NCI-H2029 treated with DMSO at 0.1 percent for 48 hours (cell line): ENCODE results near the gene SPAG8.

Experiments
- DNase-seq: peaks from one replicate; lab custom pipeline; 2025; lab: John Stamatoyannopoulos, UW

SPAG8 gene

DNA sequence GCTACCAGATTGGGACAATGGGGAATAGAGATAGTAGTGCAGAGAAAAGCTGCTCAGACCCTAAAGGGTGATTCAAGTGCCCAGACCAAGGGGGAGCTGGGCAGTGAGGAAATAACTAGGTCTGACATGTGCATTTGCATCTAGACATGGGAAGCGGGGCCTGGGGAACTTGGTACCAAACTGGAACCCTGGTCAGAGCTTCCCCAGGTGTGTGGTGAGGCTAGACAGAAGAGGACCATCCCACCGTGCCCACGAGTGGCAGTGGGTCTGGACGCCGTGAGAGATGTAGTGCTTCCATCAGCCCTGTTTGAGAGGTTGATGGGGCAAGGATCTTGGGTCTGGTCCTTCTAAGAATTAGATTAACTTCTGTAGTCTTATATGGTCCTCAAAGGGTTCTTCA lies 24.5 kb upstream of the SPAG8 start:
- DNase-seq = no peak

DNA sequence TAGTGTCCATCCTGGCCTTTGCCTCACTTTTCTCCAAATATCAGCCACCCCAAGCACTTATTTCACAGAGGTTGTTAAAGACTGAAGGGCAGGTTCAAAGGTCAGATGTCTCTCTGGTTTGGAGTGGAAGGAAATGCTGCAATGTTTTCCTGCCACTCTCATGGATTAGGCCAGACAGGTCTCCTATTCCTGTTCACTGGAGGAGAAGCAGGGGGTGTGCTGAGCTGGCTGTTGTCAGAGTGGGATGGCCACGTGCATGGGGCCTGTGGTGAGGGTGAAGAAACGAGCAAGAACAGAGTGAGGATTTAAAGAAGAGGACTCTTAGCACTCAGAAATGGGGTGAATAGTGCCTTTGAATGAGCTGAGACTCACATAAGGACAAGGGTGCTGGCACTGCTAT lies 23.7 kb upstream of the SPAG8 start:
- no peak for DNase-seq

DNA sequence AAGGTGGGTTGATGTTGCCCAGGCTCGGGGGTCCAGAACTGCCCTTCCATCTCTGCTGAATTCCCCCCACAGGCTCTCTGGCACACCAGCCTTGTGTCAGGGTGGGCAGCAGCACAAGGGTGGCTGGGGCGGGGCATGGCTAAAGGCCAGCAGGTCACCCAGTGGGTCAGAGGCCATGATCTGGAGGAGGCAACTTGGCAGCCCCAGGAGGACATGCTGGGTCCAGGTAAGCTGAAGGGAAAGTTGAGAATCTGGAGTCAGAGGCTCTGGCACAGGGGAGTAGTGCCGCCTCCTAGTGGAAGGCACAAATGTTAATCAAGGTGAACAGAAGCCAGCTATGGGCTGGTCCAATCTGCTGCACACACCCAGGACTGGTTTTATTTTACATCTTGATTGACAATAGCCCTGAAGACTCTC lies 23.2 kb upstream of the SPAG8 start:
- no peak for DNase-seq

DNA sequence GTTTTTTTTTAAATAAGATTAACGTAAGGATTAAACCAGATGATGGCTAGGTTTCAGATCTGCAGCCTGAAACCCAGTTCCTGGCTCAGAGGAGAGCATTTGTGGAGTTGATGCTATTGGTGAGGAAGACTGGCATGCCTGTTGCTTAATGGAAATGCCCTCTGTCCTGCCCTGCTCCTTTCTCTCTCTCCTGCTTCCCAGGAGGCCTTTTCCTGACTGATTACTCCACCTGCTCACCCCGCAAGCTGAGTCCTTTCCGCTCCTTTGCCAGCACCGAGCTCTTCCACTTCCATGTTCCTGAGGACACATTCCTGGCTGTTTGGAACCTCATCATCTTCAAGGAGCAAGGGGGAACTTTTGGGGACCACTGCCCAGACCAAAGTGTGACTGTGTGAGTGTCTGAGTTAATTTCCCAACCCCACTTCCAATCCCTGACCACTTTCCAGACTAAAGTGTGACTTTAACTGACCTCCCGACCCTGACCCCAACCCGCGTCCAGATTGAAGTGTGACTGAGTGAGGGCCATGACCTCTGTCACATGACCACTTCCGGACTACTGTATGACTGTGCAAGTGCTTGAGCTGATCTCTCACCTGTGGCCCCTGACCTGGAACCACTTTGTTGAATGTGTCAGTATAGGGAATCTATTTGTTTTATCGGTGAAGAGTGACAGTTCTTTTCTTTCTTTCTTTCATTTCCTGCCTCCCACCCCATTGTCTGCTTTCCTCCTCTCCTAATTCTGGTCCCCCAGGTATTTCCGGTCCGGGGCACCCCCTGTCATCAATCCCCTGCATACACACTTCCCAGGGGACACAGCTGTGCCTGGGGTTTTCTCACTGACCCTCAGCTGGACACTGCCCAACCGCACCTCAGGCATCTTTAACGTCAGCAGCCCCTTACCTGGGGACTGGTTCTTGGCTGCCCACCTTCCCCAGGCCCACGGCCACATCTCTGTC lies 22.5 kb upstream of the SPAG8 start:
- no peak for DNase-seq

DNA sequence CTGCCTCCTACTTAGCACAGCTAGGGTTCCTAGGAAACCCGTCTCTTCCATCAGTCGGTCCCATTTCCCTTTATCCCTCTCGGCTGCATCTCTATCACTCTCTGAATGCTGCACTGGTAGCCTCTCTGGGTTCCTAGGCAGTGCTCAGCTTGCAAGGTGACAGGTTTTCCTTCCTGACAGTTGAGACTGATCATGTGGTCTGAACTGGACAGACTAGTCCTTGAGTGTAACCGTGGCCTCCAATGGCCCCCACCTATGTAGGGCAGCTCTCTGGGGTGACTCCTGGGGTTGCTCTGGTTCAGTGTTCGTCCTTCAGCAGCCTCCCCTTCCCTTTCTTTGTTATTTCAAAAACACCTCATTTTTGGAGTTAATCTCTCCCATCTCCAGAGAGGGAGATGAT lies 20.8 kb upstream of the SPAG8 start:
- no peak for DNase-seq

DNA sequence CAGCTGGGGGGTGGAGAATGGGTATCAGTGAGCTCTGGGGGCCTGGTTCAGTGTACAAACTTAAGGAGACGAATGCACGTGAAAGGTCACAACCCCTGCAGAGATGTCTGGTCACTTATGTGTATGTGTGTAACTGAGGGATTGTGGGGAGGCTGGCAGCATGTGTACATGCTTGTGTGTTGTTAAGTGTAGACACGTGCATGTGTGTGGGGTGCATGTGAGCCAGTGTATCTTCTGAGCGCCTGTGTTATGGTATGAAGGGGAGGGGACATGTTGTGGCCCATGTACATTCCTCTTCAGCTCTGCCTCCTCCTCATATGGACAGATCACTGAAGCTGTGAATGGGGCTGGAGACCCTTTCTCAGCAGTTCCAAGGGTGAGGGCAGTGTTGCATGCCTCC lies 19.0 kb upstream of the SPAG8 start:
- no peak for DNase-seq

DNA sequence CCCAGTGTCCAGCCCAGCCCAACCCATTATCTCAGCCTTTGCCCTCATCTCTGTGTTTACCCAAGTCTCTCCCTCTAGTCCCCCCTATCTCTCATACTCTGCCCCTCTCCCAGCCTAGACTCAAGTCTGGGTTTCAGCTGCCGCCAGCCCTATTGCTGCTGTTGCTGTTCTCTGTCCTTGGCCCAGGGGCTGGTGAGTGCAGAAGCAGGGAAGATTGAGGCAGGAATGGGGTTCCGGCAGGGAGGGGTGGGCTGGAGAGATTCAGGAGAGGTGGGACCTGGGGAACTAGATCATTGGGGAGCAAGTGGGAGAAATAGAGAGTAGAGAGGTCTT lies 17.7 kb upstream of the SPAG8 start:
- no peak for DNase-seq

DNA sequence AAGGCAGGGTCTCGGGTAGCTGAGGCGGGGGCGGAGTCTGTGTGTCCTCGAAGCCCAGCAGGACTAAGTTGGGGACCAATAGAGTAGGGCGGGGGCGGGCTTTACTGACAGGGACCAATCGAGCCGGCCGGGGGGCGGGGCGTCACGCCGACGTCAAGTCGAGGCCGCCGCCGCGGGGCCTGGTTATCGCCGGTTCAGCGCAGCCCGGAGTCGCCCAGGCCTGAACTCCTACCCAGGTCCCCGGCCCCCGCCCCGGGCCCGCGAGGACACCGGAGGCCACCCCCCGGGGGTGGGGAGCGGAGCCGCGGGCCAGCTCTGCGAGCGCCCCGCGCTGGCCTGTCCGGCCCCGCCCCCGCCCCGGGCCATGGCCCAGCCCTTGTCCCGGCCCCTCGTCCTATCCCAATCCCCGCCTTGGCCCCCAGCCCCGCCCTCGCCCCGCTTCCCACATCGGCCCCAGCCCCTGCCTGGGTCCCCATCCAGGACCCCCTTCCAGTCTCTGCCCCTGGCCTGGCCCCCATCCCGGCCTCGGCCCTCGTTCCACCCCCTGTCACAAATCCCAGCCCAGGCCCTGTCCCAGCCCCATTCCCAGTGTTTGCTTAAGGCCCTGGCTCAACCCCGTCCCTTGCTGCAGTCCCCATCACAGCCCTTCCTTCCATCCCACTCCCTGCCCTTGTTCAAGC lies 17.2 kb upstream of the SPAG8 start, which contains the start of gene TMEM8B:
Gene TMEM8B (plus strand): TSS at position 145 of the 680 bp plus-strand sequence. CDS start 220 bp downstream, at position 365.
- peak; percentile 36 for DNase-seq

DNA sequence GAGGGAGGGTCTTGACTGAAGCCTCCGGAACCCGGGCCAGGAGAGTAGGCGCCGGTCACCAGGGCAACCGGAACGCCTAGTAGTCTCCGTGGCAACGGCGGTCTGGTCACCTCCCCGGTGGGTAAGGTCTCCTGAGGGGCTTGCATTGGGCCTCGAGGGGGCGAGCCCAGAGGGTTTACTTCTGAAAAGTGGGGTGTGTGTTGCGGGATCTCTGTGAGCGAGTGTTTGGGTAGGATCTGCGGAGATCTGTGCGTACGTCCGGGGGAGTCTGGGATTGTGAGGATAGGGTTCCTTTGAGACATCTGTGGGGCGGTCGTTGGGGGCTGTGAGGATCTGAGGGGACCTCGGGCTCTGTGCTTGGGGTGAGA lies 16.6 kb upstream of the SPAG8 start, which contains the start of gene FAM221B:
Gene FAM221B (minus strand): TSS at position 17 of the 368 bp plus-strand sequence. CDS start 2,571 bp downstream, outside the sequence.
- DNase-seq = no peak

DNA sequence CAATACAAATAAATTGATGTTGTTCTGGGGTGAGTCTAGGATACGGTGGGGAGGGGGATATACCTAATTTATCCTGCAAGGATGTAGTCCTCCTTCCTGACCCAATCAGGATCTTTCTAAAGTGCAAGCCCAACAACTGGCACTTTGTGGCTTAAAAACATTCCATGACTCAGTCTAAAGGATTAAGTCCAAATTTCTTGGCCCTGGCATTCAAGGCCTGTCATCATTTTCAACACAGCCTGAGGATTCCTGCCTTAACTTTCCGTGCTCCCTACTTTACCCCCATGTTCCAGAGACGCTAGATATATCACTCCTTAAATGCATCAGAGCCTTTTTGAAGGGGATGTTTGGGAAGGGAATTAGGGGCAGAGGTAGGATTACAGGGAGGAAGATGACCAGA lies 15.4 kb upstream of the SPAG8 start:
- DNase-seq = no peak

DNA sequence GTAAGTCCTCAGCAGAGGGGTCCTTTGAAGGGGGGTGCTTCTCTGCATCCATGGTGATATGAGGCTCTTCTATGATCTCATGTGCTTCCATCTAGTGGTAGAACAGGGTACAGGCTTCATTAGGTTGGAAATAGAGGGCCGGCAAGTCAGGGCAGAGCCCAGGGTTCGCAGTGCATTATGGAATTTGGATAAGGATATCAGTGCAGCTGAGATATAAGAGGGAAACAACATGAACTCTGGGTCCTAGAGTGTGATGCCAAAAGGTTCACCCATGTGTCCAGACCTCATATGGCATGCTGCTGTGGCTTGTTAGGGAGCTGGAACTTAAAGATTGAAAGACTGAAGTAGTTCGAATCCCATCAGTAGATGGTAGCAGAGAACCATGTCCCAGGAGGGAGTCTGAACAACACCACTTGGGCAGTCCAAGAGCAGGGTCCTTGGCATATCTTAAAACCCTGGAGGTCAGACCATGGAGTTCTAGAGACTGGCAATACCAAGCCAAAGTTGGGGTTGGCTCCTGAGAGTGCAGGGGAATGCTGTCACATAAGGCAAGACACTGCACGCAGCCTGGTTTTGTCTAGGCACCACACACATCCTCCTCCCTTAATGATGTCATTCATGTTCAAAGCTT lies 14.1 kb upstream of the SPAG8 start:
- DNase-seq = peak; percentile 44

DNA sequence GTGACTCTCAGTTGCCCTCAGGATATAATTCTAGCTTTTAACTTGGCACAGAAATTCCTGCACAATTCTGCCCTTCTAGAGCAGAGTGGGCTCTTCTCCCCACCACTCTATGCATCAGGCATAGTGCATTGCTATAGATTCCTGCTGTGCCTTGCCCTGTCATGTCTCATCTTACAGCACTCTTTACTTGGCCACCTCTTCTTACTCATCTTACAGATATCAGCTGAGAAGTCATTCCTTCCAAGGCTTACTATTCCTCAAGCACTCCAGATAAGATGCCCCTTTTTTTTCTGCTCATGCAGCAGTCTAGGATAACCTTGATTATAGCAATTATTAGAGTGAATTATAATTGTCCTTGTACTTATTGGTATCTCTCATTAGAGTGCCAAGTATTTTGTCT lies 10.9 kb upstream of the SPAG8 start:
- no peak for DNase-seq

DNA sequence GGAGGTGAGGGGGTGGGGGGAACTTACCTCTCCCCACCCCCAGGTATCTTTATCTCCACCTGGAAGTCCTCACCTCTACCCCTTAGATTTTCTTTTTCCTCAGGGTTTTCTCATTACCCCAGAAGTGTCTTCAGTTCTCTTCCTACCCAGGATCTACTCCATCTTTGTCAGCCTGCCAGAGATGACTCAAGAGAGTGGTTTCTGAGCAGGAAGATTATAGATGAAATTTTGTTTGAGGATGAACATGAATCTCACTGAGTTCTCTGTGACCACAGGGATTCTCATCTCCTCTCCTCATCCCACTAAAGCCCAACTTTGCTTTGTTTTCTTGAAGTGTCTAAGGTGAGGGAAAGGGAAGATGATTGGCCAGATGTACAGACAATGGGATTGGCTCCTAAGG lies 8.0 kb upstream of the SPAG8 start:
- no peak for DNase-seq

DNA sequence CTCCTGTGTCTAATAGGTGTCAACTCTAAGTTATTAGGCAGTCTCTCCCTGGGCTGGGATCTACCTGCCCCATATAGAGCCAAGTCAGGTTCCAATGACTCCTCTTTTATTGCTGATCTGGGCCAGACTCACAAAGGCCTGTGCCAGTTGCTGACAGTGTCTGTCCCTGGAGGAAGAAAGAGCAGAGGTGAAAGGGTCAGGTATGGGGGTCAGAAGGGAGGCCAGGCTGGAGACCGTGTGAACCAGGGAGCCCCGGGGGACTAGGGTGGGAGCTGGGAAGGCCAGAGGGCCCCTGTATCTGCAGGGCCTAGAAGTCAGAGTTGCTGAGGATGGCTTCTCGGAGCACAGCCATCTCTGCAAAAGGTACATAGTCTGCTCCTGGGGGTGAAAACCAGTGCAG lies 6.3 kb upstream of the SPAG8 start:
- no peak for DNase-seq

DNA sequence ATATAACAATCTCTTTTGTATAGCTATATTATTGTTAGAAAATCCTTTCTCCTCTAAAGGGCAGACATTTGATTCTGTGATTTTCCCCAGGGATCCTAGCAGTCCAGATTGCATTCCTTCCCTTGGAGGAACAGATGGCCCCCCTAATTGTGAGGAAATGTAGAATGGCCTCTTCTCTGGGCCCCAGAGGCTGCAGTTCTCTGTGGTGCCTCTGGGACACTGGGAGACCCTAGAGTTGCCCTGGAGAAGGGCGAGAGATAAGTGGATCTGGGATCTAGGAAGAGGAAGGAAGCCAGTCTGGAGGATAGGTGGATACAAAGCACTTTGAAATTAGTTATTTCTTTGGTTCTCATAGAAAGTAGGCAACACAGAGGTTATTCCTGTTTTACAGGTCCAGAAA lies 4.6 kb upstream of the SPAG8 start:
- DNase-seq = no peak

DNA sequence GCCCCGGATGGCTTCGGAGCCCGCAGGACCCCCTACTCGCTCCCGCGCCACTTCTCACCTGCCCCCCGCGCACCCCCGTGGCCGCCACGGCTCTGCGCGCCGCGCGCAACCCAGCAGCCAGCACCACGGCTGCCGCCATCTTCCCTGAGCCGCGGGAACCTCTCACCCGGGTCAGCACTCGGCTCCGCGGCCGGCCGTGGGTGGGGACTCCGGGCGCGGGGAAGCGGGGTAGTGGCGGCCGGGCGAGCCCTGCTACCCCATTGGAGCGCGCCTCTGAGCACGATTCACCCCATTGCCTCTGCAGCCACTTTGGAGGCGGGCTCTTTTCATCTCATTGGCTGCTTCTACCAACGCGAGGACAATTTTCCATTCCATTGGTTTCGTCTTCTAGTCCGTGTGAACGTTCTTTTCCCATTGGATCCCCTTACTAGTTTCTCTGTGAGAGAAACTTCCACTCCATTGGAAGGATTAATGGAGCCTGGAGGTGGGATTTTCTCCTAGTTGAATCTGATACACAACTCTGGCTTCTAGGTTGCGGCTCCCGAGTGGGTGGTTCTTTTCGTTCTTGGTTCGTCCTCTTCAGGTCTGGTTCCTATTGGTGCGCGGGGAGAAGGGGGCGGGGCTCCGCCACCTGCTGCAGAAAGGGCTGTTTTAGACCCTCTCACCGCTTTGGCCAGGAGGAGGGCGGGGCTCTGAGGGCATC lies 2.9 kb upstream of the SPAG8 start, which contains the start of gene HINT2:
Gene HINT2 (minus strand): TSS at position 202 of the 703 bp plus-strand sequence. CDS start 63 bp downstream, at position 139.
- DNase-seq = peak; percentile 99

DNA sequence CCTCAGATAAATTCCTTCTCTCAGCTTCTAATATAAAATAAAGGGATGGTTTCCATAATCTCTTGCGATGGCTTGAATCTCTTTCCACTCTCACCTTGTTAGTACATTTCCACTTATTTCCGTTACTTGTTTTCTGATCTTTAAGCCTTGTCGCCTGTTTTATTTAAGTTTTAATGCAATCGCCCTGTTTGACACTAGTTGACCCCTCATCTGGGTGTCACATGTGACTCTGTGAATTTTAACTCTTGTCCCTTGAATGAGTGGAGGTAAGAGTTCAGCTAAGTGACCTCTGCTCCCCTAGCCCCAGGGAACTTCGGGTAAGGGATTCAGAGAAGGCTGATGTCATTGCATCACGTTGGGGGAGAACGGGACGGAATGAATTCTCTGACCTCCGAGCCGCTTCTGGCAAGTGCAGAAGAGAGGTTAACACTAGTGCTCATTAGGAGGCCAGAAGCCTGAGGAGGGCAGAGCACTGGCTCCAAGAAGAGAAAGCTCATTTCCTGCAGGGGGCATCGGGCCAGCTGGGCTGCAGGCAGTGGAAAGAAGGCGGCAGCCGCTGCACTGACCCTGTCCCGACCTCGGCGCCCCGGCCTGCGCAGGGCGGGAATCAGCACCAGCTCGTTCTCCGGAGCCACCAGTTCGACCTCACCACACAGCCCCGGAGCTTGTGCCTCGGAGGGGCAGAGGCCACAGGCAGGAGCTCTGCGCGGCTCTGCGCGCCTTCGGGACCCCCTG lies 2.2 kb upstream of the SPAG8 start:
- peak; percentile 29 for DNase-seq

DNA sequence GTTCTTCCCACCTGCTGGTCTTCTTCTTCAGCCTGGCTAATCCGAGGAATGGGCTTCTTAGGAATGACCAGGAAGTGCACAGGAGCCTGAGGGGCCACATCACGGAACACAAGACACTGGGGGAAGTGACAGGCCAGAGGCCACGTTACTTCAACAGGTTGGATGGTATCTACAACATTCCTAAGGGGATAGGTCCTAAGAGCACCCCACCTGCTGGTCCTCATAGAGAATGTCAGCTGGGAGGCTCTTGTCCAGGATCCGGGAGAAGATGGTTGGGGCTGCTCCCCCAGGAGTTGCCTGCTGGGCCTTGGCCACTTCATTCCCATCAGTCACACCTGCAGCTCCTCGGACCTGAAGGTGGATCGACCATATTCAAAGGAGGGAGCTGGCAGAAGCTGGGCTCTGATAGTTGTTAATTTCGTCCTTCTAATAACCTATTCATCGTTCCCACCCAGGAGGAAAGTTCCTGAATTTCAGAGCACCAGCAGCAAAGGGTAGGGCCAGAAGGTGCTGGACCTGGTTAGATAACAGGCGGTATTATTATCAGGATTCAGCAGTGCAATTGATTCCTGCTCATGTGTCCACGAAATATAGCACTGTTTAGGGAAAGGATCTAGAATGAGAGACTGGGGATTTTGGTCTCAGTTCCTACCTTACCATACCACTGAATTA lies 1.5 kb upstream of the SPAG8 start:
- DNase-seq = no peak

DNA sequence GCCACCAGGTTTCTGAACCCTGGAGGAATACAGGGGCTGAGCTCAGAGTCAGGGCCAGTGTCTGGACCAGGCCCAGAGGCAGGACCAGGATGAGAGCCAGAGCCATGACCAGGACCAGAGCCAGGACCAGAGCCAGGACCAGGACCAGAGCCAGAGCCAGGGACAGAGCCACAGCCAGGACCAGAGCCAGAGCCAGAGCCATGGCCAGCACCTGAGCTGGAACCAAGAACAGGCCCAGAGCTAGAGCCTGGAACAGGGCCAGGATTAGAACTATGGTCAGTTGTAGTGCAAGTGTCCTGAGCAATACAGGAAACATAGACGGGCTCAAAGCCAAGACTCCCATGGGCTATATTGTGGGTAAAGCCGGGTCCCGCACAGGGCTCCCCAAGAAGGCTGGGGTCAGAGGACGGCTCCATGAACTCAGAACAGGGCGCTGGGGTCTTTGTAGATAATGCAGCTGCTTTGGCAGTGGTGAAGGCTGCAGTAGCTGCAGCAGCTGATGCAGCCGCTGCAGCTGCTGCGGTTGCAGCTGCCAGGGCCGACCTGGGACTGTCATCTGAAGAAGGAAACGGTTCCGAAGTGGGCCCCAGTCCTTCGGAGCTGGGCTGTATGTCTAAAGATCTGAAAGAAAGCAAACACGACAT lies 559 bp downstream of the SPAG8 start:
- no peak for DNase-seq

DNA sequence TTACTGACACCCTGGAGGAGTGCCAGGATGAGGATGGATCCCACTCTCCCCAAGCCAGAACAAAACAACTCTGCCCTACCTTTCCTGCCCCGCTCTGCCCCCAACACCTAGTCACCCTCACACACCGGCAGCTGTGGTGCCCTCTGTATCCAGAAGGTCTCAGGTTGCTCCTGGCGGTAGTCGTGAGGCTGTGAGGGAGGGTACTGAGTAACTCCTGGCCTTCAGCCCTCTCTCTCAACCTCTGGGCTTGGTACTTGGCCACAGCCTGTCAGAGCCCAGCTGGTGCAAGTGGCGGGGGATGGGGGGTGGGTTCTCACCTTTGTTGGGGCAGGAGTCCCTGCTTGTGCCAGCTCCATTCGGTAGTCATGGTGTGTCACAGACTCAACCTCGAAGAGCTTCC lies 1.9 kb downstream of the SPAG8 start:
- DNase-seq = no peak
